Muscle of arm (tissue), 12 donors: Measurements from ENCODE around the gene RRP9. TPM values are rescaled to one million over a fixed set of nuclear protein-coding genes. Genes with fewer than 3 reads are reported as not detected.
"Not testable (repeated sequence)": the region's sequence is repeated elsewhere in the genome, so short reads cannot be mapped to it uniquely, and the experiment has no call there.

Experiments used
- DNase-seq: peaks from one replicate; pipeline ENCODE4 v3.0.0-alpha.2; 2013
- polyA plus RNA-seq, 12 donors: library from polyadenylated mRNA; unstranded; fragments of 120-200 nt; gene quantifications; one replicate each; pipeline ENCODE4 v1.2.1, GENCODE V29; 2013; ENCODE audit not compliant: insufficient read length in 12 of 12

RRP9 gene
- polyA plus RNA-seq, 12 donors = 11.2 to 15.6 (median 13.9) TPM; not detected in 1

- DNase-seq = no peak
These were observed 14.4 kb downstream of the RRP9 start for GRCh38 chr3:51927061-51927977.

GRCh38 chr3:51921081-51921578 lies 20.6 kb downstream of the RRP9 start:
- no peak for DNase-seq

DNA sequence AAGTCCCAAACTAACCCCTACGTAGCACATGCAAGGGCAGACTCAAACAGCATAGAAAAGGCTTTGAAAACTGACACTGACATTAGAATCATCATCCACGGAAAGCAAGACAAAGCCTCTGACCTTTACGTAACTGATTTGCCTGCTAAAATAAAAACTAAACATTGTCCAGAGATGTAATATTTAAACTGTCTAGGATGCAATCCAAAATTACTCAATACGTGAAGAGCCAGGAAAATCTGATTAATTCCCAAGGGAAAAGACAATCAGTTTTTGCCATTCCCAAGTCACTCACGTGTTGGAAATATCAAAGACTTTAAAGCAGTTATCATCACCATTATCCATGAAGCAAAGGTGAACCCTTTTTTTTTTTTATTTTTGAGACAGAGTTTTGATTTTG lies 25.3 kb downstream of the RRP9 start:
- no peak for DNase-seq

DNA sequence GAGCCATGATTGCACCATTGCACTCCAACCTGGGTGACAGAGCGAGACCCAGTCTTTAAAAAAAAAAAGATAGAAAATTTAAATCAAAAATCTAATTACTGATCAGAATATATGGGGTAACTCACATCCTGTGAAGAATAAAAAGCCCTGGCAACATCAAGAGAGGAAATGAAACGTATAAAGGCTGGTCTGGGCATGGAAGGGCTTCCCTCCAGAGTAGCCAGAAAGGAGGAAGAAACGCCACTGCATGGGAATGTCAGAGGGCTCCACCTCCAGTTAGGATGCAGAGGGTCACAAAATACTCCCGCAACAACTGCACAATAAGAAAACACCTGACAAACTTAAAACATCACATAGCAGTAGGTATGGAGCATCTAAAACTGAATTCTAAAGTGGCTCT lies 33.7 kb downstream of the RRP9 start:
- DNase-seq = no peak

GRCh38 chr3:51904034-51904823 lies 37.5 kb downstream of the RRP9 start:
- DNase-seq = no peak

DNA sequence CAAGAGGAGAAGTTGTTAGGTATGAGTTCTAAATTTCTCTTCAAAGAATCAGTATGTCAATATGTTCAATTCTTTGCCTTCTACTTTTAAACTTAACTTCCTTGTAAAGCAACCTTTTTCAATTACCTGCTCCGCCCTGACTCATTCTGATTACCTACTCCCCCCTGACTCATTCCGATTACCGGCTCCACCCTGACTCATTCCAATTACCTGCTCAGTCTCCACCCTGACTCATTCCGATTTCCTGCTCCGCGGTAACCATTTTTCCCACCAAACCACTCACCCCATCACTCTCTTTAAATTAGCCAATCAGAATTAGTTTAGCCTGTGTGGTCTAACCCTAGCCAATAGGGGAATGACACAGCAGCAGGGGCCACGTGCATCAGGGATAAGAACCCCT lies 39.3 kb downstream of the RRP9 start:
- DNase-seq = not testable (repeated sequence)

DNA sequence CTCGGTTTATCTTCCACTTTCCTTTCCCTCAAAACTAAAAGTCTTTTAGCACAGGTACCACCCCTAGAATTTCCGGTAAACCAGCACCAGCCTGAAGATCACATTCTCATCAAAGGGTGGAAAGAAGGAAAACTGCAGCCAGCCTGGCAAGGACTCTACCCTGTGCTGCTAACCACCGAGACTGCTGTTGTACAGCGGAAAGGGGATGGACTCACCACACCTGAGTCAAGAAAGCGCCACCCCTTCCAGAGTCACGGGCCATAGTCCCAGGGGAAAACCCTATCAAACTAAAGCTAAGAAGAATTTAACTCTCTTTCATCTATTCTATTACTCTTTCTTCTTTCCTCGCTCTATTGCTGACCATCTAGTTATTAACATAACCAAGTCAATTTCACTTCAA lies 41.7 kb downstream of the RRP9 start:
- DNase-seq = not testable (repeated sequence)

DNA sequence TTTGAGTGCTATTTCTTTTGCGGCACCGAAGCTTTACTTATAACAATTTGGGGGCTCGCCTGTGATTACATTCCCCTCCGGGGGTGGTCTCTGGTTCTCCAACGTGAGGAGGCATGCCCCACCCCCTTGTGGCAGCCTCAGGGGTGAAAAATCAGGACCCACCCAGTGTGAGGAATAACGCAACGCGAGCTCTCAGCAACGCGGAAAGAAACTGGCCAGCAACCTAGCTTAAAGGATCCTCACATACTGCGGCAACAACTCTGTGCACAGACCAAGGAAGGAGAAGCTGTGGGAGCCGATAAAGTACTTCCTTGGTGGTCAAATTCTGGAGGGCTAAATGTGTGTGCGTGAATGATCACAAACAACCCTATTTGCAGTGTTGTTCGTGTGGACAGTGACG lies 44.3 kb downstream of the RRP9 start:
- no peak for DNase-seq

DNA sequence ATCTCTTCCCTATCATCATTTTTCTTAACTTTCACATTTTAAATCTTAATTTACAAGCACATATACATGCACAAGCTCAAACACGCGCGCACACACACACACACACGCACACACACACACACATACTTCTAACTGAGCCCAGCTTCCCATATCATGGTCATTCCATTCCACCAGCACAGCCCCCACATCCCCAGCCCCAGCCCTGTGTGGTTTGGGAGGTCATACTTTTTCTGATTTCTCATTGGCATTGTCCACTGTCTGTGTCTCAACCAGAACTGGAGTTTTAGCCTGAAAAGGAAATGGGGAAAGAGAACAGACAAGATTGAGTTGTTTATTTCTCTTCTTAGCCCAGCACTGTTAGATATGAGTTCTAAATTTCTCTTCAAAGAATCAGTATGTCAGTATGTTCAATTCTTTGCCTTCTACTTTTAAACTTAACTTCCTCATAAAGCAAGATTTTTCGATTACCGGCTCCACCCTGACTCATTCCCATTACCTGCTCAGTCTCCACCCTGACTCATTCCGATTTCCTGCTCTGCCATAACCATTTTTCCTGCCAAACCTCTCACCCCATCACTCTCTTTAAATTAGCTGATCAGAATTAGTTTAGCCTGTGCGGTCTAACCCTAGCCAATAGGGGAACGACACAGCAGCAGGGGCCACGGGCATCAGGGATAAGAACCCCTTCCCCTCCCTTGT lies 44.9 kb downstream of the RRP9 start:
- no peak for DNase-seq

DNA sequence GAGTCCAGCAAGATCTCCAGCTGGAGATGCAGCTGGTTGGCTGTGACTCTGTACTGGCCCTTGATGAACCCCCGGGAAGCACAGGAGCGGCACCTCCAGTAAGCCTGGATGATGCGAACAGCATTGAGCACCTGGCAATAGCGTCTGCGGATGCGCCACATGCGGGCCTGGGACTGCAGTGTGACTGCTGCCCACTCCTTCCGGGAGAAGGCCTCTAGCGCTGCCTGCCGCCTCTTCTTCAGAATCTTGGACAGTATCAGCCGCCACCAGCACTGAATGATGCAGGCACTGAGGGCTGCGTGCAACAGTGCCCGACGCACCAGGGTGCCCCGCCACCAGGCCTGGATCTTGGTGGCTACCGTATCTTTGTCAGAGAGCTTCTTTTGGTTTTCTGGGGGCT lies 46.8 kb downstream of the RRP9 start:
- no peak for DNase-seq

- no peak for DNase-seq
These were observed 47.3 kb downstream of the RRP9 start for GRCh38 chr3:51894391-51894790.

GRCh38 chr3:51891242-51892039 lies 50.3 kb downstream of the RRP9 start:
- no peak for DNase-seq

DNA sequence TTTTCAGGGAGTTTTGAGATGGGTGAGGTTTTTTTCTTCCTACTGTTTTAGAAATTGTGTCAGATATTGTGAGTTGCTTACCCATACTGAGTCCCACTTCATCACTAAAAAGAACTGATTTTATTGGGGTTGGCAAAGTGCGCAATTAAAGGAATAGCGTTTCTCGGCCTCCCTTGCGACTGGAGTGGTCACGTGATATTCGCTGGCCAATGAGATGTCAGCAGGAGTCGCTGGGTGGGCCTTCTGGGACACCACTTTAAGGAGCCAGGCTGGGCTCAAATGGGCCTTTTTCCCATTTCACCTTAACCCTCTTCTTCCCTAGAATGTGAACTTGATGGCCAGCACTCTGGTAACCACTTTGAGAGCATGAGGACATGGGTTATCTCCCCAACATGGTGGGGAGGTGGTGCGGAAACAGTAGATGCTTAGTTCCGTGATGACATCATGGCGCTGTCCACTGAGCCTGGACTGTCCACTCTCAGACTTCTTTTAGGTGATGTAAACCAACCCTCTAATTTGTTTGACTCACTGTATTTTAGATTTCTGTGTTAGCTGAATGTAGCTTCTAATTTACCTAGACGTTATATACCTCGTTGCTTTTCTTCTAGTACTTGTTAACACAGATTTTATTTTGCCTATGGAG lies 53.1 kb downstream of the RRP9 start:
- no peak for DNase-seq

GRCh38 chr3:51887620-51888019 lies 54.1 kb downstream of the RRP9 start:
- no peak for DNase-seq

DNA sequence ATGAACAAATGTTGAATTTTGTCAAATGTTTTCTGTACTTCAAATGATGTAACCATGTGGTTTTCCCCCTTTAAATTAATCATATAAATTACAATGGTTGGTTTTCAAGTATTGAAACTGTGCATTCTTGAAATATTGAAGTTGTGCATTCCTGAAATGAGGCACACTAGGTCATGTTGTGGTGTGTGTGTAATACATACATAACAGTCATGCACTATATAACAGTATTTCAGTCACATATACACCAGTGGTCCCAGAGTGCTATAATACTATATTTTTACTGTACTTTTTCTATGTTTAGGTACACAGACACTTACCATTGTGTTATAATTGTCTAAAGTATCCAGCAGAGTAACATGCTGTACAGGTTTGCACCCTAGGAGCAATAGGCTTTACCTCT lies 55.3 kb downstream of the RRP9 start:
- no peak for DNase-seq

Other genes with a start within 250 kb of the RRP9 start
- gene GRM2, start 234.8 kb downstream of the RRP9 start, polyA plus RNA-seq = under 1 TPM in 10 of 12 donors, not detected in 2; 0.22 to 0.71 (median 0.44) TPM
- not detected for gene IQCF6, start 162.7 kb downstream of the RRP9 start, polyA plus RNA-seq
- gene IQCF2, start 80.3 kb downstream of the RRP9 start, polyA plus RNA-seq = not detected
- gene IQCF5, start 66.3 kb downstream of the RRP9 start, polyA plus RNA-seq = not detected
- under 1 TPM in 1 of 12 donors, not detected in 11; 0.25 TPM for gene IQCF1, start 38.6 kb downstream of the RRP9 start, polyA plus RNA-seq
- 10 to 100 TPM in 1 of 12 donors, 1 to 10 TPM in 10, not detected in 1; 3.2 to 10.7 (median 5.4) TPM for gene PARP3, start 459 bp upstream of the RRP9 start, polyA plus RNA-seq
- 1 to 10 TPM in 1 of 12 donors, under 1 TPM in 9, not detected in 2; 0.22 to 1.0 (median 0.36) TPM for gene GPR62, start 13.5 kb upstream of the RRP9 start, polyA plus RNA-seq
- gene PCBP4, start 25.6 kb upstream of the RRP9 start, polyA plus RNA-seq = 10 to 100 TPM in 11 of 12 donors, not detected in 1; 45.3 to 71.8 (median 56.8) TPM
- 10 to 100 TPM in 11 of 12 donors, not detected in 1; 14.3 to 56.0 (median 21.1) TPM for gene ABHD14B, start 32.1 kb upstream of the RRP9 start, polyA plus RNA-seq
- gene ABHD14A, start 33.2 kb upstream of the RRP9 start, polyA plus RNA-seq = 10 to 100 TPM in 8 of 12 donors, 1 to 10 TPM in 3, not detected in 1; 8.4 to 22.2 (median 11.0) TPM
- 10 to 100 TPM in 9 of 12 donors, 1 to 10 TPM in 2, not detected in 1; 7.7 to 44.6 (median 13.0) TPM for gene ACY1, start 41.6 kb upstream of the RRP9 start, polyA plus RNA-seq
- gene RPL29, start 54.0 kb upstream of the RRP9 start, polyA plus RNA-seq = 1,000 to 10,000 TPM in 11 of 12 donors, 100 to 1,000 TPM in 1; 967 to 3,003 (median 2,577) TPM
- 10 to 100 TPM in 11 of 12 donors, not detected in 1; 16.4 to 25.8 (median 20.9) TPM for gene DUSP7, start 114.7 kb upstream of the RRP9 start, polyA plus RNA-seq
- gene POC1A, start 212.5 kb upstream of the RRP9 start, polyA plus RNA-seq = 1 to 10 TPM in 10 of 12 donors, not detected in 2; 3.1 to 6.9 (median 4.5) TPM